Keratinocyte (primary cell): ENCODE measurements around the gene SYVN1. TPM values are rescaled to one million over a fixed set of nuclear protein-coding genes. Genes with fewer than 3 reads are reported as not detected.

Experiments used
- DNase-seq: peaks from one replicate; pipeline ENCODE4 v3.0.0-alpha.2; 2011; ENCODE audit warnings: low read depth, missing footprints, low spot score
- FAIRE-seq: peaks from 2 replicates; lab custom pipeline; 2011; peaks lifted over from hg19 to GRCh38; lab: Jason Lieb, UNC
- H2AFZ ChIP-seq: 2 replicates; pipeline ENCODE4 v1.6.0; 2012; ENCODE audit warnings: low read length, control low read depth, inconsistent platforms; ENCODE audit not compliant: control insufficient read depth
- H3K27ac ChIP-seq: 2 replicates; pipeline ENCODE4 v1.5.1; 2011; ENCODE audit warnings: low read length; ENCODE audit not compliant: control insufficient read depth, insufficient read depth
- H3K27me3 ChIP-seq: 3 replicates; pipeline ENCODE4 v1.6.0; 2011; ENCODE audit warnings: low read length; ENCODE audit not compliant: control insufficient read depth, insufficient read depth; ENCODE audit errors: extremely low read depth
- H3K36me3 ChIP-seq, 2 experiments: 2 replicates in 1 of 2; 3 replicates in 1 of 2; pipeline ENCODE4 v1.5.1; 2011; ENCODE audit warnings: low read length in 2 of 2, mild to moderate bottlenecking in 1 of 2; ENCODE audit not compliant: control insufficient read depth in 2 of 2, insufficient read depth in 2 of 2; ENCODE audit errors: extremely low read depth in 1 of 2
- H3K4me1 ChIP-seq: 3 replicates; pipeline ENCODE4 v1.5.1; 2011; ENCODE audit warnings: low read length; ENCODE audit not compliant: control insufficient read depth, insufficient read depth; ENCODE audit errors: extremely low read depth
- H3K4me2 ChIP-seq: 3 replicates; pipeline ENCODE4 v1.6.0; 2011; ENCODE audit warnings: low read depth, low read length; ENCODE audit not compliant: control insufficient read depth, insufficient read depth; ENCODE audit errors: extremely low read depth
- H3K4me3 ChIP-seq, 3 experiments: fragments of 200-600 bp in 1 of 3; sonication (generic) in 1 of 3; 2 replicates in 2 of 3; 3 replicates in 1 of 3; pipeline ENCODE4 v1.5.1; 2011 to 2016; ENCODE audit warnings: low read length in 3 of 3, mild to moderate bottlenecking in 3 of 3, control low read depth in 2 of 3, inconsistent platforms in 1 of 3, low read depth in 1 of 3, mixed read lengths in 1 of 3, mixed run types in 1 of 3, moderate library complexity in 1 of 3; ENCODE audit not compliant: control insufficient read depth in 2 of 3, insufficient read depth in 2 of 3; ENCODE audit errors: extremely low read depth in 1 of 3
- H3K79me2 ChIP-seq: 2 replicates; pipeline ENCODE4 v1.6.0; 2012; ENCODE audit warnings: low read length; ENCODE audit not compliant: control insufficient read depth, insufficient read depth
- H3K9ac ChIP-seq: 3 replicates; pipeline ENCODE4 v1.6.0; 2011; ENCODE audit warnings: low read length; ENCODE audit not compliant: control insufficient read depth, insufficient read depth; ENCODE audit errors: extremely low read depth
- H3K9me1 ChIP-seq: 3 replicates; pipeline ENCODE4 v1.6.0; 2011; ENCODE audit warnings: low read length; ENCODE audit not compliant: control insufficient read depth, insufficient read depth; ENCODE audit errors: extremely low read depth
- H3K9me3 ChIP-seq: 2 replicates; pipeline ENCODE4 v1.5.1; 2012; ENCODE audit warnings: low read depth, low read length; ENCODE audit not compliant: control insufficient read depth
- H4K20me1 ChIP-seq: 3 replicates; pipeline ENCODE4 v1.6.0; 2011; ENCODE audit warnings: low read length; ENCODE audit not compliant: control insufficient read depth, insufficient read depth; ENCODE audit errors: extremely low read depth
- EZH2 ChIP-seq: IDR thresholded peaks from one replicate; pipeline ENCODE4 v1.6.1; 2012; ENCODE audit warnings: inconsistent platforms, mild to moderate bottlenecking, low read length, moderate library complexity
- dilution Hi-C: fragments of 300-500 bp; cut with MboI; formaldehyde crosslinking; loops from one replicate; pipeline ENCODE4 v1.7.0; 2020; ENCODE audit warnings: low sequenced_read_pairs; ENCODE audit not compliant: extremely low pct_ligation_motif_present
- polyA plus RNA-seq, 5 experiments: library from polyadenylated mRNA; depleted of rRNA in 3 of 5; stranded (reverse) in 3 of 5; stranded (forward) in 1 of 5; unstranded in 1 of 5; fragments of >200 nt; gene quantifications; 1 replicate in 1 of 5; 2 replicates in 3 of 5; 3 replicates in 1 of 5; pipeline versions ENCODE4 v1.2.1 to v1.2.3, GENCODE V29; 2011 to 2012; ENCODE audit warnings: missing spikeins in 2 of 5, low read depth in 1 of 5, low replicate concordance in 1 of 5
- TF ChIP-seq, protein P1 (sequence below), 3 experiments: IDR thresholded peaks in 1 of 3; conservative IDR thresholded peaks in 1 of 3; optimal IDR thresholded peaks in 1 of 3; 2 replicates in 2 of 3; 3 replicates in 1 of 3; pipeline versions ENCODE3 to v1.5.1; 2011; ENCODE audit warnings: low read length in 3 of 3, mild to moderate bottlenecking in 3 of 3, moderate library complexity in 2 of 3, control low read depth in 1 of 3, inconsistent platforms in 1 of 3; ENCODE audit not compliant: insufficient read depth in 2 of 3; ENCODE audit errors: extremely low read depth in 1 of 3

SYVN1 gene
- polyA plus RNA-seq, 1 donor (not counting 4 experiments of a cell fraction or from before 2014, with no cell fraction given), result 10.8 TPM

- Histone ChIP-seq H3K79me2 (peaks cover 11% of the 10 kb centered on the region), H3K9me3 (no peaks in the 10 kb centered on the region), H3K36me3 (peaks cover 0 to 2% of the 10 kb centered on the region in 2 experiments), H3K27ac (peak within 1 kb of the TSS; percentile 81), H3K4me3 (peak within 1 kb of the TSS; percentile 69 to 88 (median 80)), H3K4me1 (peaks cover 10% of the 10 kb centered on the region), H3K27me3 (no peaks in the 10 kb centered on the region), H3K4me2 (peak within 1 kb of the TSS; percentile 82), H3K9me1 (no peaks in the 10 kb centered on the region), H3K9ac (peak within 1 kb of the TSS; percentile 82), H2AFZ (peak within 1 kb of the TSS; percentile 98), H4K20me1 (no peaks in the 10 kb centered on the region)
- TF ChIP-seq, protein P1, sequence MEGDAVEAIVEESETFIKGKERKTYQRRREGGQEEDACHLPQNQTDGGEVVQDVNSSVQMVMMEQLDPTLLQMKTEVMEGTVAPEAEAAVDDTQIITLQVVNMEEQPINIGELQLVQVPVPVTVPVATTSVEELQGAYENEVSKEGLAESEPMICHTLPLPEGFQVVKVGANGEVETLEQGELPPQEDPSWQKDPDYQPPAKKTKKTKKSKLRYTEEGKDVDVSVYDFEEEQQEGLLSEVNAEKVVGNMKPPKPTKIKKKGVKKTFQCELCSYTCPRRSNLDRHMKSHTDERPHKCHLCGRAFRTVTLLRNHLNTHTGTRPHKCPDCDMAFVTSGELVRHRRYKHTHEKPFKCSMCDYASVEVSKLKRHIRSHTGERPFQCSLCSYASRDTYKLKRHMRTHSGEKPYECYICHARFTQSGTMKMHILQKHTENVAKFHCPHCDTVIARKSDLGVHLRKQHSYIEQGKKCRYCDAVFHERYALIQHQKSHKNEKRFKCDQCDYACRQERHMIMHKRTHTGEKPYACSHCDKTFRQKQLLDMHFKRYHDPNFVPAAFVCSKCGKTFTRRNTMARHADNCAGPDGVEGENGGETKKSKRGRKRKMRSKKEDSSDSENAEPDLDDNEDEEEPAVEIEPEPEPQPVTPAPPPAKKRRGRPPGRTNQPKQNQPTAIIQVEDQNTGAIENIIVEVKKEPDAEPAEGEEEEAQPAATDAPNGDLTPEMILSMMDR (optimal IDR thresholded peaks at IDR 0.05 in 1 of 3, IDR thresholded peaks at IDR 0.05 in 1 of 3, conservative IDR thresholded peaks at IDR 0.05 in 1 of 3; ENCODE audit: extremely low read depth in 1 of 3, insufficient read depth in 2 of 3, low read length in 3 of 3), result no peak
- no peak for TF ChIP-seq EZH2
- dilution Hi-C loops, result no loop called here
- FAIRE-seq, result peak; percentile 39
- DNase-seq, result no peak
Measured at GRCh38 chr11:65095974-65096806, 38.1 kb downstream of the SYVN1 start, which contains the start of gene VPS51. TSS of gene VPS51 (plus strand) at chr11:65096214. CDS start at chr11:65096251, 37 bp downstream.

- H2AFZ ChIP-seq, result peak overlapping the region; percentile 98
- TF ChIP-seq, protein P1 (optimal IDR thresholded peaks at IDR 0.05 in 1 of 3, IDR thresholded peaks at IDR 0.05 in 1 of 3, conservative IDR thresholded peaks at IDR 0.05 in 1 of 3; ENCODE audit: extremely low read depth in 1 of 3, insufficient read depth in 2 of 3, low read length in 3 of 3), result no peak
- TF ChIP-seq EZH2, result no peak
- H3K4me3 ChIP-seq, result peak overlapping the region in 2 of 3 experiments; percentile 69 to 88
- H3K79me2 ChIP-seq, result peaks cover 11% of the 10 kb centered on the region
- no peaks in the 10 kb centered on the region for H3K27me3 ChIP-seq
- dilution Hi-C loops, result no loop called here
- peak overlapping the region; percentile 8 for H3K27ac ChIP-seq
- peaks cover 0 to 2% of the 10 kb centered on the region in 2 experiments for H3K36me3 ChIP-seq
- DNase-seq (no peak), FAIRE-seq (no peak)
- peak overlapping the region; percentile 82 for H3K9ac ChIP-seq
- H3K4me1 ChIP-seq, result peaks cover 10% of the 10 kb centered on the region
- H3K4me2 ChIP-seq, result peak overlapping the region; percentile 82
- H4K20me1 ChIP-seq, result no peaks in the 10 kb centered on the region
- no peaks in the 10 kb centered on the region for H3K9me1 ChIP-seq
- H3K9me3 ChIP-seq, result no peaks in the 10 kb centered on the region
Measured at GRCh38 chr11:65095427-65095826, 38.9 kb downstream of the SYVN1 start.
